Keratinocyte (primary cell): Measurements from ENCODE around the gene LRRC19.

ENCODE experiments used
- EZH2 ChIP-seq: IDR thresholded peaks from one replicate; pipeline ENCODE4 v1.6.1; 2012; ENCODE audit warnings: inconsistent platforms, mild to moderate bottlenecking, low read length, moderate library complexity
- TF ChIP-seq, protein P1 (sequence below), 3 experiments: IDR thresholded peaks in 1 of 3; conservative IDR thresholded peaks in 1 of 3; optimal IDR thresholded peaks in 1 of 3; 2 replicates in 2 of 3; 3 replicates in 1 of 3; pipeline versions ENCODE3 to v1.5.1; 2011; ENCODE audit warnings: low read length in 3 of 3, mild to moderate bottlenecking in 3 of 3, moderate library complexity in 2 of 3, control low read depth in 1 of 3, inconsistent platforms in 1 of 3; ENCODE audit not compliant: insufficient read depth in 2 of 3; ENCODE audit errors: extremely low read depth in 1 of 3

DNA sequence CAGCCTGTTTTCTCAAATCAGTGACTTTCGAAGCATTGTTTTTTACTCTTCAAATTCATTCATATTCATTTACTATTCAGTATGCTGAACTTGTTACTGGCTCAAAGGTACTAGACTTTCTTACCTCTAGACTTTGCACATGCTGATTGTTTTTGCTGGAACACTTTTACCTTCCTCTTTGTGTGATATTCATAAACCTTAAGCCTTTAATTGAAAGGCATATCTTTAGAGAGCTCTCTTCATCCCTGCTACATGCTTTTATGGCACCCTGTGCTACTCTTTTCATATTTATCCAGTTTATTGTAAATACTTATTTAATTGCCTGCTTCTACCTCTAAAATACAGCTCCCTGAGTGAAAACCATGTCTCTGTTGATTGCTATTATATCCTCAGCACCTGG, 48.7 kb upstream of the LRRC19 start:
- TF ChIP-seq, protein P1, sequence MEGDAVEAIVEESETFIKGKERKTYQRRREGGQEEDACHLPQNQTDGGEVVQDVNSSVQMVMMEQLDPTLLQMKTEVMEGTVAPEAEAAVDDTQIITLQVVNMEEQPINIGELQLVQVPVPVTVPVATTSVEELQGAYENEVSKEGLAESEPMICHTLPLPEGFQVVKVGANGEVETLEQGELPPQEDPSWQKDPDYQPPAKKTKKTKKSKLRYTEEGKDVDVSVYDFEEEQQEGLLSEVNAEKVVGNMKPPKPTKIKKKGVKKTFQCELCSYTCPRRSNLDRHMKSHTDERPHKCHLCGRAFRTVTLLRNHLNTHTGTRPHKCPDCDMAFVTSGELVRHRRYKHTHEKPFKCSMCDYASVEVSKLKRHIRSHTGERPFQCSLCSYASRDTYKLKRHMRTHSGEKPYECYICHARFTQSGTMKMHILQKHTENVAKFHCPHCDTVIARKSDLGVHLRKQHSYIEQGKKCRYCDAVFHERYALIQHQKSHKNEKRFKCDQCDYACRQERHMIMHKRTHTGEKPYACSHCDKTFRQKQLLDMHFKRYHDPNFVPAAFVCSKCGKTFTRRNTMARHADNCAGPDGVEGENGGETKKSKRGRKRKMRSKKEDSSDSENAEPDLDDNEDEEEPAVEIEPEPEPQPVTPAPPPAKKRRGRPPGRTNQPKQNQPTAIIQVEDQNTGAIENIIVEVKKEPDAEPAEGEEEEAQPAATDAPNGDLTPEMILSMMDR (optimal IDR thresholded peaks at IDR 0.05 in 1 of 3, IDR thresholded peaks at IDR 0.05 in 1 of 3, conservative IDR thresholded peaks at IDR 0.05 in 1 of 3; ENCODE audit: extremely low read depth in 1 of 3, insufficient read depth in 2 of 3, low read length in 3 of 3) = no peak
- TF ChIP-seq EZH2 = no peak
